Peyer's patch (tissue), 4 donors: Measurements from ENCODE around the gene NELL1.

Experiments
- POLR2A ChIP-seq, 2 donors: fragments of 450-650 bp; IDR thresholded peaks; one replicate each; pipeline ENCODE4 v1.5.1; 2017; ENCODE audit warnings: antibody characterized with exemption in 2 of 2, mild to moderate bottlenecking in 2 of 2, moderate library complexity in 2 of 2
- TF ChIP-seq, protein P1 (sequence below), 6 experiments: fragments of 450-650 bp in 4 of 6; fragments of 200-600 bp in 2 of 6; sonication (generic) in 1 of 6; IDR thresholded peaks; one replicate each; pipeline ENCODE4 v1.5.1; 2017 to 2019; ENCODE audit warnings: antibody characterized with exemption in 6 of 6, mild to moderate bottlenecking in 3 of 6, moderate library complexity in 1 of 6

DNA sequence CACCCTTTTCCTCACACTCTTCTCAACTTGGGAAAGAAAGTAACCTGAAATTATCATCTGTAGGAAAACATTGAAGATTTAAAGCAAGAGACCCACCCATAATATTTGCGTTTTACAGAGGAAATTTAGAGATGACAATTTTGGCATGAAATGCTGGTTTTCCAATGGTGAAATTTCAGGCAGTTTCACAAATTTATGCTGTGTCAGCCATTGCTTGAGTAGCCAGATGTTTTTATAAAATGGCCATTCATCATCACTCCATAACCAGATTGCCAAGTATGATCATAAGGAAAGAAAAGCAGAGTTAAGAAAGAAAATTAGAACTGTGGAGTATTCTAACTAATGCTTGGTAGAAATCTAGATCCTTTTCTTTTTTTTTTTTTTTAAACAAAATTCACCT, 732.9 kb downstream of the NELL1 start:
- TF ChIP-seq, protein P1, sequence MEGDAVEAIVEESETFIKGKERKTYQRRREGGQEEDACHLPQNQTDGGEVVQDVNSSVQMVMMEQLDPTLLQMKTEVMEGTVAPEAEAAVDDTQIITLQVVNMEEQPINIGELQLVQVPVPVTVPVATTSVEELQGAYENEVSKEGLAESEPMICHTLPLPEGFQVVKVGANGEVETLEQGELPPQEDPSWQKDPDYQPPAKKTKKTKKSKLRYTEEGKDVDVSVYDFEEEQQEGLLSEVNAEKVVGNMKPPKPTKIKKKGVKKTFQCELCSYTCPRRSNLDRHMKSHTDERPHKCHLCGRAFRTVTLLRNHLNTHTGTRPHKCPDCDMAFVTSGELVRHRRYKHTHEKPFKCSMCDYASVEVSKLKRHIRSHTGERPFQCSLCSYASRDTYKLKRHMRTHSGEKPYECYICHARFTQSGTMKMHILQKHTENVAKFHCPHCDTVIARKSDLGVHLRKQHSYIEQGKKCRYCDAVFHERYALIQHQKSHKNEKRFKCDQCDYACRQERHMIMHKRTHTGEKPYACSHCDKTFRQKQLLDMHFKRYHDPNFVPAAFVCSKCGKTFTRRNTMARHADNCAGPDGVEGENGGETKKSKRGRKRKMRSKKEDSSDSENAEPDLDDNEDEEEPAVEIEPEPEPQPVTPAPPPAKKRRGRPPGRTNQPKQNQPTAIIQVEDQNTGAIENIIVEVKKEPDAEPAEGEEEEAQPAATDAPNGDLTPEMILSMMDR (IDR thresholded peaks at IDR 0.05), result no peak
- no peak for TF ChIP-seq POLR2A (IDR thresholded peaks at IDR 0.05)
